ENCODE data around the gene C11orf71. TPM values are rescaled to one million over a fixed set of nuclear protein-coding genes. Genes with fewer than 3 reads are reported as not detected.

Gene C11orf71
- total RNA-seq, 1 experiment from 2014 or later, result 4.3 TPM

DNA sequence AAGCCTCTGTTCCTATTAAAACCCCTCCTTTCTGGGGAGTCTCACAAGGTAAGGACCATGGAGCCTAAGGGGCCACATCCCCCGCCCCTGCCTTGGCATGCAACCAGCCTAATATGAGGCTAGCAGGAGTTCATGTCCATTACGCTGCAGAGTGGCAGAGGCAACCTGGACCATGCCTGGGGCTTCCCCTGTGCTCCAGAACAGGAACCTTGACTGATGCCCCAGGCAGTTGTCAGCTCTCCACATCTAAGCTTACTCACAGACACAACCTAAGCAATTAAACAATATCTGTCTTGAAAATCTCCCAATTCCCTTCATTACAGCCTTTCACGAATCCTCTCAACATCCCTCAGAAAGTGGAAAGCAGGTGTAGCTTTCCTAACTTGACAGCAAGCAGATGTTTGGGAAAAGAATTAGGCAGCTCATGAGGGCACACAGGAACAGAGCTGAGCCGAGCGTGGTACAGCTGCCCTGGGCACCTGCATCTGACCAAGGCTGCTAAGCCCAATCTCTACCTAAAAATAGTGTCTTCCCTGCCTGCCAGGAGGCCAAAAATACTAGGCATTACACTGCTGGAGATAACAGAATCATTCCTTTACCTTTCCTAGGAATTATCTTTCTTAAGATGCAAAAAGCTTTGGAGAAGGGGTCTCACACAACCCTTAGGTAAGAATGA is 20.8 kb downstream of the C11orf71 start:
- Histone ChIP-seq H2AFZ (ENCODE audit: low read depth, low read length, poor library complexity, severe bottlenecking) (no peak overlapping the region), H3K9ac (ENCODE audit: low read length) (no peak overlapping the region), H4K20me1 (ENCODE audit: insufficient read depth) (no peaks in the 10 kb centered on the region), H3K4me2 (ENCODE audit: low read length) (no peak overlapping the region), H3K4me1 (ENCODE audit: control insufficient read depth in 1 of 2, insufficient read depth in 2 of 2, low read length in 2 of 2) (no peaks in the 10 kb centered on the region), H3K27me3 (ENCODE audit: insufficient read depth, low read length) (peaks cover 54% of the 10 kb centered on the region; the same call in 1 of the 2 replicates), H3K27ac (ENCODE audit: low read depth, low read length) (no peak overlapping the region), H3K4me3 (replicated peaks in 1 of 2; ENCODE audit: low read depth in 1 of 2, low read length in 2 of 2) (no peak overlapping the region), H3K79me2 (ENCODE audit: insufficient read depth, low read length) (no peaks in the 10 kb centered on the region), H3K9me2 (ENCODE audit: insufficient read depth) (no peaks in the 10 kb centered on the region), H3K9me3 (ENCODE audit: control insufficient read depth in 1 of 2, insufficient read depth in 1 of 2, low read depth in 1 of 2, low read length in 2 of 2) (no peaks in the 10 kb centered on the region), H3K36me3 (ENCODE audit: control insufficient read depth in 1 of 2, insufficient read depth in 2 of 2, low read length in 2 of 2) (no peaks in the 10 kb centered on the region)
- ChIA-PET CTCF (no interaction called here), POLR2A (no interaction called here), RAD21 (ENCODE audit: low non-redundant PET in 1 of 2, low total read pairs in 2 of 2, uncharacterized antibody in 2 of 2, unreplicated experiment in 2 of 2) (interaction anchor here in 1 of 2 experiments (0.6 kb wide), 1 partner anchor 23 kb away, joined by 5 read pairs; no protein-coding TSS in a partner anchor)
- DNase-seq (ENCODE audit: low read depth, low spot score) (no peak), ATAC-seq (no peak)
- no TSS peak for BruUV-seq (replicated peaks)
- TF ChIP-seq YY1 (IDR thresholded peaks at IDR 0.05; ENCODE audit: extremely low read depth, insufficient replicate concordance, low read depth, low read length) (no peak), ZNF274 (IDR thresholded peaks at IDR 0.05; ENCODE audit: low read depth, low read length) (no peak), RAD21 (IDR thresholded peaks at IDR 0.05; ENCODE audit: low read depth) (no peak), EGR1 (IDR thresholded peaks at IDR 0.05; ENCODE audit: low read depth) (no peak), EZH2phosphoT487 (IDR thresholded peaks at IDR 0.05; ENCODE audit: borderline replicate concordance) (no peak), CBX3 (IDR thresholded peaks at IDR 0.05; ENCODE audit: low read depth) (no peak), CEBPB (IDR thresholded peaks at IDR 0.05; ENCODE audit: low read depth) (no peak), SIN3A (IDR thresholded peaks at IDR 0.05; ENCODE audit: low read depth) (no peak), ELF1 (IDR thresholded peaks at IDR 0.05; ENCODE audit: borderline replicate concordance, low read depth) (no peak), JUND (IDR thresholded peaks at IDR 0.05) (no peak), SRF (IDR thresholded peaks at IDR 0.05; ENCODE audit: low read depth) (no peak)
- TF ChIP-seq, protein P1, sequence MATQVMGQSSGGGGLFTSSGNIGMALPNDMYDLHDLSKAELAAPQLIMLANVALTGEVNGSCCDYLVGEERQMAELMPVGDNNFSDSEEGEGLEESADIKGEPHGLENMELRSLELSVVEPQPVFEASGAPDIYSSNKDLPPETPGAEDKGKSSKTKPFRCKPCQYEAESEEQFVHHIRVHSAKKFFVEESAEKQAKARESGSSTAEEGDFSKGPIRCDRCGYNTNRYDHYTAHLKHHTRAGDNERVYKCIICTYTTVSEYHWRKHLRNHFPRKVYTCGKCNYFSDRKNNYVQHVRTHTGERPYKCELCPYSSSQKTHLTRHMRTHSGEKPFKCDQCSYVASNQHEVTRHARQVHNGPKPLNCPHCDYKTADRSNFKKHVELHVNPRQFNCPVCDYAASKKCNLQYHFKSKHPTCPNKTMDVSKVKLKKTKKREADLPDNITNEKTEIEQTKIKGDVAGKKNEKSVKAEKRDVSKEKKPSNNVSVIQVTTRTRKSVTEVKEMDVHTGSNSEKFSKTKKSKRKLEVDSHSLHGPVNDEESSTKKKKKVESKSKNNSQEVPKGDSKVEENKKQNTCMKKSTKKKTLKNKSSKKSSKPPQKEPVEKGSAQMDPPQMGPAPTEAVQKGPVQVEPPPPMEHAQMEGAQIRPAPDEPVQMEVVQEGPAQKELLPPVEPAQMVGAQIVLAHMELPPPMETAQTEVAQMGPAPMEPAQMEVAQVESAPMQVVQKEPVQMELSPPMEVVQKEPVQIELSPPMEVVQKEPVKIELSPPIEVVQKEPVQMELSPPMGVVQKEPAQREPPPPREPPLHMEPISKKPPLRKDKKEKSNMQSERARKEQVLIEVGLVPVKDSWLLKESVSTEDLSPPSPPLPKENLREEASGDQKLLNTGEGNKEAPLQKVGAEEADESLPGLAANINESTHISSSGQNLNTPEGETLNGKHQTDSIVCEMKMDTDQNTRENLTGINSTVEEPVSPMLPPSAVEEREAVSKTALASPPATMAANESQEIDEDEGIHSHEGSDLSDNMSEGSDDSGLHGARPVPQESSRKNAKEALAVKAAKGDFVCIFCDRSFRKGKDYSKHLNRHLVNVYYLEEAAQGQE (IDR thresholded peaks at IDR 0.05; ENCODE audit: low read depth), result no peak
- TF ChIP-seq, protein P2, sequence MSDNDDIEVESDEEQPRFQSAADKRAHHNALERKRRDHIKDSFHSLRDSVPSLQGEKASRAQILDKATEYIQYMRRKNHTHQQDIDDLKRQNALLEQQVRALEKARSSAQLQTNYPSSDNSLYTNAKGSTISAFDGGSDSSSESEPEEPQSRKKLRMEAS (IDR thresholded peaks at IDR 0.05), result no peak
- intact Hi-C loops (cut with micrococcal nuclease), result no loop called here

Data from HCT116 (cell line).